ENCODE results near the gene GBP2. TPM values are rescaled to one million over a fixed set of nuclear protein-coding genes. Genes with fewer than 3 reads are reported as not detected.
A peak's percentile ranks its signal among the peaks of the same experiment; 100 is the strongest.

The GBP2 gene
- polyA plus RNA-seq, 1 of the 3 experiments (the other 2 are of a cell fraction): 8.7 TPM

DNA sequence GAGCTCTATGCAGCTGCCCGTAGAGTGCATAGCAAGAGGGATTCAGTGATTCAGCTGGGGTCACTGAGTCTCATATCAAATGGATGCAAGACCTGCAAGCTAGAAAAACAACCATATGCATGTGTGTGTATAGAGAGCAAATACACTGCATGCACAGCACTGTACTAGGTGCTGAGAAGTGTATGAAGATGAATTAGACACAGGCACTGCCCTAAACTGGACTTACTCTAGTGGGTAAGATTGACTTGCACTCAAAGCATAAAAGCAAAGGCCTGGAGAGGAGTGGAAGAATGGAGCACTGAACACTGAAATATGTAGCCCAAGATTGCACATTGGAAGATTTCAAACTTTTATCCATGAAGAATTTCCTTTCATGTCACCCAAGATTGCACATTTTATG, 55.4 kb downstream of the GBP2 start:
- no peaks in the 10 kb centered on the region for H3F3A ChIP-seq (replicated peaks; ENCODE audit: insufficient read depth)
- TF ChIP-seq, protein P1, sequence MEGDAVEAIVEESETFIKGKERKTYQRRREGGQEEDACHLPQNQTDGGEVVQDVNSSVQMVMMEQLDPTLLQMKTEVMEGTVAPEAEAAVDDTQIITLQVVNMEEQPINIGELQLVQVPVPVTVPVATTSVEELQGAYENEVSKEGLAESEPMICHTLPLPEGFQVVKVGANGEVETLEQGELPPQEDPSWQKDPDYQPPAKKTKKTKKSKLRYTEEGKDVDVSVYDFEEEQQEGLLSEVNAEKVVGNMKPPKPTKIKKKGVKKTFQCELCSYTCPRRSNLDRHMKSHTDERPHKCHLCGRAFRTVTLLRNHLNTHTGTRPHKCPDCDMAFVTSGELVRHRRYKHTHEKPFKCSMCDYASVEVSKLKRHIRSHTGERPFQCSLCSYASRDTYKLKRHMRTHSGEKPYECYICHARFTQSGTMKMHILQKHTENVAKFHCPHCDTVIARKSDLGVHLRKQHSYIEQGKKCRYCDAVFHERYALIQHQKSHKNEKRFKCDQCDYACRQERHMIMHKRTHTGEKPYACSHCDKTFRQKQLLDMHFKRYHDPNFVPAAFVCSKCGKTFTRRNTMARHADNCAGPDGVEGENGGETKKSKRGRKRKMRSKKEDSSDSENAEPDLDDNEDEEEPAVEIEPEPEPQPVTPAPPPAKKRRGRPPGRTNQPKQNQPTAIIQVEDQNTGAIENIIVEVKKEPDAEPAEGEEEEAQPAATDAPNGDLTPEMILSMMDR (IDR thresholded peaks at IDR 0.05): no peak
- TF ChIP-seq FOXJ3 (CRISPR knock-in tag; IDR thresholded peaks at IDR 0.05): no peak
- TF ChIP-seq ELF1 (IDR thresholded peaks at IDR 0.05): no peak
- TF ChIP-seq, protein P2, sequence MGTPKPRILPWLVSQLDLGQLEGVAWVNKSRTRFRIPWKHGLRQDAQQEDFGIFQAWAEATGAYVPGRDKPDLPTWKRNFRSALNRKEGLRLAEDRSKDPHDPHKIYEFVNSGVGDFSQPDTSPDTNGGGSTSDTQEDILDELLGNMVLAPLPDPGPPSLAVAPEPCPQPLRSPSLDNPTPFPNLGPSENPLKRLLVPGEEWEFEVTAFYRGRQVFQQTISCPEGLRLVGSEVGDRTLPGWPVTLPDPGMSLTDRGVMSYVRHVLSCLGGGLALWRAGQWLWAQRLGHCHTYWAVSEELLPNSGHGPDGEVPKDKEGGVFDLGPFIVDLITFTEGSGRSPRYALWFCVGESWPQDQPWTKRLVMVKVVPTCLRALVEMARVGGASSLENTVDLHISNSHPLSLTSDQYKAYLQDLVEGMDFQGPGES (IDR thresholded peaks at IDR 0.05; ENCODE audit: low read depth, low read length): no peak
- no peak for TF ChIP-seq SMC3 (IDR thresholded peaks at IDR 0.05; ENCODE audit: low read depth, low read length)
- no peak for TF ChIP-seq EZH2phosphoT487 (IDR thresholded peaks at IDR 0.05; ENCODE audit: borderline replicate concordance, low read depth)
- TF ChIP-seq RXRA (IDR thresholded peaks at IDR 0.05; ENCODE audit: borderline replicate concordance, low read depth): no peak
- TF ChIP-seq YY1 (IDR thresholded peaks at IDR 0.05; ENCODE audit: low read depth): no peak
- TF ChIP-seq NRF1 (IDR thresholded peaks at IDR 0.05; ENCODE audit: low read depth, low read length): no peak
- TF ChIP-seq, protein P3, sequence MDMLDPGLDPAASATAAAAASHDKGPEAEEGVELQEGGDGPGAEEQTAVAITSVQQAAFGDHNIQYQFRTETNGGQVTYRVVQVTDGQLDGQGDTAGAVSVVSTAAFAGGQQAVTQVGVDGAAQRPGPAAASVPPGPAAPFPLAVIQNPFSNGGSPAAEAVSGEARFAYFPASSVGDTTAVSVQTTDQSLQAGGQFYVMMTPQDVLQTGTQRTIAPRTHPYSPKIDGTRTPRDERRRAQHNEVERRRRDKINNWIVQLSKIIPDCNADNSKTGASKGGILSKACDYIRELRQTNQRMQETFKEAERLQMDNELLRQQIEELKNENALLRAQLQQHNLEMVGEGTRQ (IDR thresholded peaks at IDR 0.05; ENCODE audit: borderline replicate concordance, low read depth, low read length): no peak
- TF ChIP-seq NFIC (IDR thresholded peaks at IDR 0.05; ENCODE audit: borderline replicate concordance): no peak
- TF ChIP-seq, protein P4, sequence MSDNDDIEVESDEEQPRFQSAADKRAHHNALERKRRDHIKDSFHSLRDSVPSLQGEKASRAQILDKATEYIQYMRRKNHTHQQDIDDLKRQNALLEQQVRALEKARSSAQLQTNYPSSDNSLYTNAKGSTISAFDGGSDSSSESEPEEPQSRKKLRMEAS (IDR thresholded peaks at IDR 0.05; ENCODE audit: low read depth): no peak
- TF ChIP-seq MEF2A (IDR thresholded peaks at IDR 0.05; ENCODE audit: borderline replicate concordance, low read depth): no peak
- no peak for DNase-seq
- H3K79me2 ChIP-seq (ENCODE audit: insufficient read depth): no peaks in the 10 kb centered on the region
- H3K9ac ChIP-seq: no peak overlapping the region
- ChIA-PET POLR2A (no interaction called here), CTCF (interaction anchor here (1.6 kb wide), 1 partner anchor 291 kb away, joined by 4 read pairs; no protein-coding TSS in a partner anchor)
- no peak overlapping the region for H3K27ac ChIP-seq (ENCODE audit: low read depth in 2 of 2, low read length in 1 of 2)
- H3K9me2 ChIP-seq: no peaks in the 10 kb centered on the region
- H3K9me3 ChIP-seq: no peaks in the 10 kb centered on the region
- H3K36me3 ChIP-seq (replicated peaks in 1 of 2; ENCODE audit: control insufficient read depth in 1 of 2, insufficient read depth in 2 of 2, low read length in 1 of 2): no peaks in the 10 kb centered on the region
- H2AFZ ChIP-seq (ENCODE audit: low read depth): no peak overlapping the region
- no peaks in the 10 kb centered on the region; a peak in 1 of 4 replicates for H3K4me1 ChIP-seq (ENCODE audit: control insufficient read depth in 1 of 2, insufficient read depth in 2 of 2, low read depth in 1 of 2, low read length in 1 of 2)
- H3K27me3 ChIP-seq (ENCODE audit: insufficient read depth): no peaks in the 10 kb centered on the region
- peak overlapping the region in 1 of 2 experiments; percentile 29; a peak in 1 of 4 replicates for H3K4me3 ChIP-seq (ENCODE audit: low read depth in 2 of 2, low read length in 1 of 2)
- H4K20me1 ChIP-seq (ENCODE audit: insufficient read depth): no peaks in the 10 kb centered on the region
- peak overlapping the region; percentile 69; the same call in 1 of the 2 replicates for H3K4me2 ChIP-seq
- 94% methylated on average over 1 of the region's 1 CpG for WGBS (ENCODE audit: low lambda C conversion rate)

DNA sequence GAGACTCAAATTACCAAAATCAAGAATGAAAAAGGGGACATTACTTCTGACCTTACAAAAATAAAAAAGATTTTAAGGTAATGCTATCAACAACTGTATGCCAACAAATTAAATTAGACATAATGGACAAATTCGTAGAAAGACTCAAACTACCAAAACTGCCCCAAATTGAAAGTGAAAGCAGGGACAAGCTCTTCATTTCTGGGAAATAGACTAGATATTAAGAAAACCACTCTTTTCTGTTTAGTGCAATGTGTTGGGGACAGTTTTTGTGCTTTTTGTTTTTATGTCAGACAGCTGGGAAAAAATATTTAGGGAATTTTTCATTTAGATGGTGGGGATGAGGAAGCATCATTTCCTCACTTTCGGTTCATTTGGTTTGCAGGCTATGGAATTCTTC, 56.0 kb downstream of the GBP2 start:
- Histone ChIP-seq H3K79me2 (ENCODE audit: insufficient read depth) (no peaks in the 10 kb centered on the region), H3K4me3 (ENCODE audit: low read depth in 2 of 2, low read length in 1 of 2) (peak overlapping the region in 1 of 2 experiments; percentile 29; a peak in 2 of 4 replicates), H3K4me1 (ENCODE audit: control insufficient read depth in 1 of 2, insufficient read depth in 2 of 2, low read depth in 1 of 2, low read length in 1 of 2) (no peaks in the 10 kb centered on the region; a peak in 1 of 4 replicates), H3K4me2 (peak overlapping the region; percentile 69), H3K27me3 (ENCODE audit: insufficient read depth) (no peaks in the 10 kb centered on the region), H3K9ac (no peak overlapping the region), H3K36me3 (replicated peaks in 1 of 2; ENCODE audit: control insufficient read depth in 1 of 2, insufficient read depth in 2 of 2, low read length in 1 of 2) (no peaks in the 10 kb centered on the region), H3F3A (replicated peaks; ENCODE audit: insufficient read depth) (no peaks in the 10 kb centered on the region), H3K27ac (ENCODE audit: low read depth in 2 of 2, low read length in 1 of 2) (no peak overlapping the region), H3K9me2 (no peaks in the 10 kb centered on the region), H2AFZ (ENCODE audit: low read depth) (peak overlapping the region; percentile 63; the same call in 1 of the 2 replicates), H4K20me1 (ENCODE audit: insufficient read depth) (no peaks in the 10 kb centered on the region), H3K9me3 (no peaks in the 10 kb centered on the region)
- POLR2A ChIA-PET: no interaction called here
- WGBS (ENCODE audit: low lambda C conversion rate): 82% methylated on average over 2 of the region's 2 CpGs
- CTCF ChIA-PET: interaction anchor here (1.3 to 1.6 kb wide), 3 partner anchors 20 to 292 kb away, joined by 4 to 5 read pairs (median 4); no protein-coding TSS in a partner anchor
- DNase-seq: no peak
- TF ChIP-seq SIN3A (IDR thresholded peaks at IDR 0.05; ENCODE audit: borderline replicate concordance, low read depth, low read length) (no peak), FOSL2 (IDR thresholded peaks at IDR 0.05; ENCODE audit: borderline replicate concordance, low read depth) (no peak), YY1 (IDR thresholded peaks at IDR 0.05; ENCODE audit: low read depth) (no peak), CHD2 (IDR thresholded peaks at IDR 0.05; ENCODE audit: low read length, partially characterized antibody) (no peak), MEF2A (IDR thresholded peaks at IDR 0.05; ENCODE audit: borderline replicate concordance, low read depth) (no peak), NRF1 (IDR thresholded peaks at IDR 0.05; ENCODE audit: low read depth, low read length) (no peak), EP300 (IDR thresholded peaks at IDR 0.05; ENCODE audit: borderline replicate concordance in 1 of 2, low read depth in 1 of 2, low read length in 1 of 2) (no peak), FOXM1 (IDR thresholded peaks at IDR 0.05; ENCODE audit: low read depth) (no peak)
- TF ChIP-seq, protein P1 (IDR thresholded peaks at IDR 0.05): no peak
- TF ChIP-seq, protein P3 (IDR thresholded peaks at IDR 0.05; ENCODE audit: borderline replicate concordance, low read depth, low read length): no peak
- TF ChIP-seq, protein P4 (IDR thresholded peaks at IDR 0.05; ENCODE audit: low read depth): no peak

Data from SK-N-SH (cell line).